NCI-H2081 treated with DMSO at 0.1 percent for 48 hours (cell line): ENCODE measurements around the gene LAMA2.
"Not testable (repeated sequence)": the region's sequence is repeated elsewhere in the genome, so short reads cannot be mapped to it uniquely, and the experiment has no call there.

Experiments used
- DNase-seq: peaks from one replicate; lab custom pipeline; 2025; lab: John Stamatoyannopoulos, UW

LAMA2 gene

DNA sequence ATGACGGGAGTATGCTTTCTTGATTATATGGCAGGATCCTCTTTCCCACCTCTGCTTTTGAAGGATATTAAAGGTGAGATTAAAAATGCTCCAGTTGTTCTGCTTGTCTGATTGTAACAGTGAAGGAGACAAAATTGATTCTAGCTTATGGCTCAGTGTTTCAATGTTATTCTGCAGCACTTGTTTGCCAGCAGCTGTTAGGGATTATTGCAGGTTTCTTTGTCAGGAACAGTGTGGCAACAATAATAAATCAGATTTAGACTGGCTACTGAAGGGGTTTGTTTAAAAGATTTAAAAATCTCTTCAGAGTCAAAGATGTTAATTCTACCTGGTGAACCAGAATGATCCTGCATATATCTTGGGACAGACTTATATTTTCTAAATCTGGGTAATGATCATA, 126.9 kb downstream of the LAMA2 start:
- DNase-seq, result no peak

DNA sequence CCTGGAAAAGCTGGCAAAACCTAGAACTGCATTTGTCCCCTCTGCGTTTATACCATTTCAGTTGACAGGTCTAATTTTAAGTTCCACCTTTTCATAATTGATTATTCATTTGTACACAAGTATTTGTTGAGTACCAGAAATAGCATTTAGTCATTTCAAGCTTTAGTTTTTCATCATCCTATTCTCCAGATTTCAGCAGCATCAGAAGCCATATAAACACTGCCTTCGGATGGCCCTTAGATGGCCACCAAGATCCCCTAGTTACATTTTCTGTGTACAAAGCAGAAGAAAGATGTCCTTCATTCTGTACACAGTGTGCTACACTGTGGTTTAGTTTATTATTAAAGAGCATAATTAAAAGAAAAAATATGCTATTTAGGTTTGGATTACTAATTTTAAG, 131.4 kb downstream of the LAMA2 start:
- DNase-seq, result no peak

DNA sequence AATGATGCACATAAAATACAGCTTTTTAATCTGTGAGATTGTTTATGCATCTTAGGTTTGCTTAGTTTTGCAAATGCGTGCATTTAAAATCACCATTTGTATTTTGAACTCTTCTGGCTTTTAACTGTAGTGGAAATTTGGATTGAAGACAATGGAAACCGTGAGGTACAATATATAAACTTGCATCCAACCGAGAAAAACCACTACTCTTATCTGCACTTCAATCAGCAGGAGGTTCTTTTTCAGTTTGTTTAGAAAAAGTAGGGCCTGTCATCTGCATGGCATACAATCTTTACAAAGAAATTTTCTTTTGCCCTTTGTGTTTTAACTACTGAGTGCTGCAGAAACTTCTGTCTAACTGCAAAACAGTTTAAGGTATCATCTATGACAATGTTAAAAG, 132.8 kb downstream of the LAMA2 start:
- DNase-seq, result no peak

DNA sequence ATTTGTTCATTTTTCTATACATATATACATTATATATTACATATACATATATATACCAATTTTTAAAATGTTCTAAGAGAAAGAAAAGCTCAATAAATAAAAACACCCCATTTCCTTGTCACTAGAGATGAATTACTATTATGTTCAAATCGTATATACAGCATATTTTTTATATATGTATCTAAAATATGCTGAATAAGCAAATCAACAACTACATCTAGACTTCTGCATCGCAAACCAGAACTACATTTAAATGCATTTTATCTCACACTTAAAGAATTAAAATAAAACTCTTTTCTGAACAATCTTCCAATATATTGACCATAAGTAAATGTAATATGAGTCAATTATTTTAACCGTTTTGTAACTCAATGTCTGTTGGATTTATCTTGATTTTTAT, 133.9 kb downstream of the LAMA2 start:
- DNase-seq, result no peak

DNA sequence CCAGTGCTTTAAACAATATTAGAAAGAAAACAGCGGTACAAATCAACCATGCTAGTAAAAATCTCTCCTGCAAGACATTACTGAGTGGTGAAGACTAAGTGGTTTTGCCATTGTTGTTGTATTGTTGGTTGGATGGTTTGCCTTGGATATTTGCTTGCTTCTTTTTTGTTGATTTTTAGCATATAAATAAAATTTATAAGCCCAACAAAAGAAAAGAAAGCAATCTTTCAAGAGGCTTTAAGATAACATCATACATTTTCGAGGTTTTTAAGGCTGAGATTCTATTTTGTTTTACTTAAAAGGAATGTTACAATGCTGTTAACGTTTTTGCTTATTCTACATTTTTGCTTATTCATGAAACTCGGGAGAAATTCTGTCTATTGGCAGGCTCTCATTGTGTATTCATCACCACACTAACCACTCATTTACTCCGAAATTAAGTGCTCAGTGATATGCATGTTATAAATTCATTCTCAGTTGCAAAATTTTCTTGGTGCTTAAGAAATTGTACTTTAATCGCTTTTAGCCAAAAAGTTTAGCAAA, 139.1 kb downstream of the LAMA2 start:
- no peak for DNase-seq

DNA sequence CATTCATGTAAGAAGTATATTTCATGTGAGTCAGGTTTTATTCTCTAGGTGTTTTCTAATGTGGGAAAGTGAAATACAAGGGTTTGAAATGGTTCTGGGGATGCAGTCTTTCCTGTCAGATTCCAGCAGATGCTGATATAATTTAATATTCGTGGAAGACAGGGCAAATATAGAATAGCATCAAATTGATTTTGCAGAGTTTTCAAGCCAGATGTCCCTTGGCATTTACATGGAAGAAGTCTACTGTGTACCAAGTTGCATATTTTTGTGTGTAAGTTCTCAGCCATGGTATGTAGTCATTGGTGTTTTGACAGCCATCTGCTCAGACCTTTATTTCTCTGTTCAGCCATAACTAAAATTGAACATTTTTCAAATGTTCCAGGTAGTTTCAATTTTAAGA, 143.7 kb downstream of the LAMA2 start:
- DNase-seq, result no peak

DNA sequence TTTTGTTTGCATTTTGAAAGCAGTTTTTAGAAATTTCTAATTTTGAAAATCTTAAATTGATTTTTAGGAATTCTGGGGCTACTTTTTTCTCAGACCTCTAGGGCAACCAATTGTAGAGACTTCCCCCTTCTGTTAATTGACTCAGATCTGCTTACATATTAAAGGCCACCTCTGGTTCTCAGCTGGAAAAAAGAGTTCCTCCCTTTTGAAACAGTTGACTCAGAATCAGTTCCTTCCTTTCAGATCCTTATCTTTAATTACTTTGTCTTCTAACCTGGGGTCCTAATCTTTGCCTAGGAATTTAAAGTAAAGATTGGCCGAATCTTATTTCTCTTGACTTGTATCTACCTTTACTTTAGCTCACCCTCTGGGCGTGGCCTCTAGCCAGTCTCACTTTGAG, 146.8 kb downstream of the LAMA2 start:
- no peak for DNase-seq

DNA sequence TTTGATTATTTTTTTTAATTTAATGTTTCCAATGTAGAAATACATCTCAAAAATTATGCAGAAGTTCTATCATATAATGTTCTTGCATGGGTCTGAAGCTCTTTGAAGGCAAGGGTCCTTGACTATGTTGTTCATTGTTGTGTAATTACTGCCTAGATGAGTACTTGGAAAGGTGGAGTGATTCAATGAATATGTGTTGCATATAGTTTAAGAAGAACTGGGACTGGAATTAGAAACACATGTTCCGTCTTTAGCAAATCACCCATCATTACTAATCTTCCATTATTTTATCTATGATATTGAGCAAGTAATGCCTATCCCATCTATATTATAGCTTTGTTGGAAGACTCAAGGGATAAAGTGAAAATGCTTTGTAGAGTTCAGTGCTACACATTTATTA, 147.3 kb downstream of the LAMA2 start:
- no peak for DNase-seq

DNA sequence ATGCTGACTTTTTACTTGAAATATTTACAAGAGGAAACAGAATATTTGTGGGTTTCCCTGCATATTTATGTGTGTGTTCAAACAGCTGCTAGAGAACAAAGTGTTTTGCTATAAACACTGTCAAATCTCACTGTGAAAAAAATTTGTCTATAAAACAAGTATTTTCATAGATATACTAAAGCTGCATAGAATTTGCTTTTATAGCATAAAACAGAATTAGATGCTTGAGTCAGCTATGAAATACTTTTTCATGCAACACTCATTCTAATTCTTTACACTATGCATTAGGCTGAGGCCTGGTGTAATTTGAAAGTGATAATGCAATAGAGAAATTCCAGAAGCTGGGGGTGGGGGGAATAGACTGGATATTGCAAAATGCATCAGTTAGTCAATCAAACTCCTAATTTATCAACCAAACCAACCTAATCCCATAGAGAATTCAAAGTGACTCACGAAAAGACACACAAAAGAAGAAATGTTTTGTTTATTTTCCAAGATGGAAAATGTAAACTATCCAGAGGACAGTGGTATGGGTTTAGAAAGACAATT, 148.2 kb downstream of the LAMA2 start:
- no peak for DNase-seq

DNA sequence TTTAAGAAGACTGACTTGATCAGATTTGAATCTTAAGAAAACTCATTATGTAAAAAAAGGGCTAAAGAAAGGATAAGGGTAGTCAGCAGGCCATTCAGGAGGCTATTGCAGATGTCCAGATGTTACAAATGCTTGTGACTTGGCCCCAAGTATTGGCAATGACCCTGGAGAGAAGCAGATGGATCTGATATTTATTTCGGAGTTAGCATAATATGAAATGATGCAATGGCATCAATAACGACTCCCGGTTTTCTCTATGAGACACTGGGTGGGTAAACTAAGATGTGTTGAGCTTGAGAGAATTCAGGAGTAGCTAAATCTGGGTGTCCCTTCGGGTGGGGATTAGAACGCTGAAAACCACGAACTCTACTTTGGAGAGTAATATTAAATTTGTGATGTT, 149.7 kb downstream of the LAMA2 start:
- DNase-seq, result no peak

DNA sequence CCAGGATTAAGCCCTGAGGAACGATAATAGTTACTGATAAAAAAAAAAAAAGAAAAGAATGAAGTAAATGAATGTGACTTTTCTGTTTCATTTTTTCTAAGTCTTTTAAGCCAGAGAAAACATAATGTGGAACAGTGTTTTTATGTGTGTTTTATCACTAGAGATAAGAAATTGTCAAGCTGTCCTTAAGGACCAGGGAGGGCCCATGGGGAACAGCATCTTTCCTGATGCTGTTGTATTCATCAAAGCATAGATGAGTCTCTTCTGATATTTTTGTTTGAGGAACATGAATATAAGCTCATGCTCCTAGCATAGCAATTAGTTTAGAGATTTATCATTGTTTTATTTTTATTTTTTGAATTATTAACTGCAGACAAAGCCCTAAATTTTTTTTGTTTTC, 150.2 kb downstream of the LAMA2 start:
- no peak for DNase-seq

DNA sequence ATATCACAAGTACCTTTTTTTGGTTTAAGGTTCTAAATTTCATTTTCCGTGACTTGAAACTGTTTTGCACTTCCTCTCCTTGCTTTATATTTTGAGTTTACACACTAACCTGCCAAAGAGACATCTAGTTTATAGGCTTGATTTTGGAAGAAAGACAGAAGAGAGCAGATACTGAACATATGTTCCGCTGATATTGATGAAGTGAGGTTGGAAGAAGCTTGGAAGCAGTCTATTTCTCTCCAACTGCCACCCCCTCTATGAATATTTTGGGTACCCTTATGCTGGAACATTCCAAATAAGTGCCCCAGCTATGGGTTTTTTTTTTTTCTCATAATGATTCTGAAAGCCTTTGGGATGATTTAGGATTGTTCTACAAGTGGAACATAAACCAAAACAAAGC, 150.6 kb downstream of the LAMA2 start:
- no peak for DNase-seq

DNA sequence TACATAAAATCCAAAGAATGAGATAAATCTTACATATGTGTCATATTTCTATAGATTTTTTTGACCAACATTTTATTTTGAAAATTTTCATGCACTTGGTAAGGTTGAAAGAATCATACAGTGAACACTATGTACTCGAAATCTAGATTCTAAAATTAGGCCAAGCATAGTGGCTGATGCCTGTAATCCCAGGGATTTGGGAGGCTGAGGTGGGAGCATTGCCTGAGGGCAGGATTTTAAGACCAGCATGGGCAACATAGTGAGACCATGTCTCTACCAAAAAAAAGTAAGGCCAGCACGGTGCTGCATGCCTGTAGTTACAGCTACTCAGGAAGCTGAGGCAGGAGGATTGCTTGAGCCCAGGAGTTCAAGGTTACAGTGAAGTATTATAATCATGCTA, 158.6 kb downstream of the LAMA2 start:
- DNase-seq, result no peak

DNA sequence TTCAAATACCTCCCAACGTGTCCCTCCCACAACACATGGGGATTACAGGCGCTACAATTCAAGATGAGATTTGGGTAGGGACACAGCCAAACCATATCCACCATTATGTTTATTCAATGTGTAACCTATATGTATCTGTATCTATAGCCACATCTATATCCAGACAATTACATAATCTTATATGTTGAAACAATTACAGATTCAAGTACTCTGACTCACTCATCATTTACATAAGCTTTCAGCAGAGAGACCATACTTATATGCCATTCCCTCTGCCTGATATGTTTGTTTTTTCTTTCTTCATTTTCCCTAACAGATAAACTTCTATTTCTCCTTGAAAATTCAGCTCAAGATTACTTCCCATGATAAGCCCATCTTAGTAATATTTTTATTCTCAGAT, 163.6 kb downstream of the LAMA2 start:
- no peak for DNase-seq

DNA sequence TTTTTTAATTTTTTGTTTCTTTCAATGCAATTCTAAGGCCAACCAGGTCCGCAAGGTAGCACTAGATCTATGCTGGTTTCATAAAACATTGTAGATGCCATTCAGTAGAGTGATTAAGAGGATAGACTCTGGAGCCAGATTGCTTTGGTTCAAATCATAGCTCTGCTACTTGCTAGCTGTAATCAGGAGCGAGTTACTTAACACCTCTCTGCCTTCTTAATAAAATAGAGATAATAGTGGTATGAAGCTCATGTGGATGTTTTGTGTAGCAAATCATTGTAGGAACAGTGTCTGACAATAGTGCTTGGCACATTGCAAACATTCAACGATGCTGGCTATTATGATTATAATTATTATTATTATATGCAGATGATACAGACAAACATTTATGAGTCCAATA, 164.9 kb downstream of the LAMA2 start:
- no peak for DNase-seq

DNA sequence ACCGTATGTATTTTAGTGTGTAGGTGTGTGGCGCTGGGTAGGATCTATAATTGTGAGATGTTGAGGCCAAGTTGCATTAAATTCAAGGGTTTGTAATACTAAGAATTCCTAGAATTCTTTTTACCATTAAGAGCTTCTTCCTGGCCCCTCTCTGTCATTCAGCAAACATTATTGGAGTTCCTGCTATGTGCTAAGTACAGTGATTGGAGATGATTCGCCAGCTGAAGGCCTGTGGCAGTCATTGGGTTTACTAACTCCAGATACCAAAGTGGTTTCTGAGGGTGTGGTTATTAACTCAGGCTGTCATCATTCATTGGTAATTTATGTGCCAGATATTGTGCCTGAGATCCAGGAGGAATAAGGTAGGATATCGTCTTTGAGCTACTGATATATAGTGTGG, 167.1 kb downstream of the LAMA2 start:
- no peak for DNase-seq

DNA sequence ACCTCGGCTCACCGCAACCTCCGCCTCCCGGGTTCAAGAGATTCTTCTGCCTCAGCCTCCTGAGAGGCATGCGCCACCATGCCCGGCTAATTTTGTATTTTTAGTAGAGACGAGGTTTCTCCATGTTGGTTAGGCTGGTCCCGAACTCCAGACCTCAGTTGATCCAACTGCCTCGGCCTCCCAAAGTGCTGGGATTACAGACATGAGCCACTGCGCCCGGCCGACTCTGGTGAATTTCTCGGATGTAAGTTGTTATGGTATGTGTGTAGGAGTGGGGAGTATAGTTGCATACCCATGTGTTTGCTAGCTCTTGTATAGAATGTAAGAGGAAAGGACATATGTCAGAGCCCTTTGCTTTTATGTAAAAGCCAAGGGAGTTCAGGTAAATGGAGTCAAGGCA, 170.2 kb downstream of the LAMA2 start:
- DNase-seq, result not testable (repeated sequence)

DNA sequence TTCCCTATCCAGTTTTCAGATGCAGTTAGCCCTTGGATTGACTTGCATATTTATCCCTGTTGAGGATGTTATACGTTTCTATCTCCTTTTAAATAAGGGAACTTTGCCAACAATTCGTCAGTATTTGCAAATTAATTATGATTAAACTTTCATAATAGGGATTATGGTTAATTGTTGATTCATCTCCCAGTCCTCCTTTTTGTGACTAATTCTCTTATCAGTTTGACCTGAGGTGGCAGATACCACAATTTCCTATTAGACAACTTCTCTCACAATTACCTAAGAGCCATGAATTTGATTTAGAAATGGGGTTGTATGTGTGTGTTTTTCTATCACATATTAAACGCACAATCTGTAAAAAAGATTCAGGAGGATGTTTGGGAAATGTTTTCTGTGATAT, 172.9 kb downstream of the LAMA2 start:
- DNase-seq, result no peak

DNA sequence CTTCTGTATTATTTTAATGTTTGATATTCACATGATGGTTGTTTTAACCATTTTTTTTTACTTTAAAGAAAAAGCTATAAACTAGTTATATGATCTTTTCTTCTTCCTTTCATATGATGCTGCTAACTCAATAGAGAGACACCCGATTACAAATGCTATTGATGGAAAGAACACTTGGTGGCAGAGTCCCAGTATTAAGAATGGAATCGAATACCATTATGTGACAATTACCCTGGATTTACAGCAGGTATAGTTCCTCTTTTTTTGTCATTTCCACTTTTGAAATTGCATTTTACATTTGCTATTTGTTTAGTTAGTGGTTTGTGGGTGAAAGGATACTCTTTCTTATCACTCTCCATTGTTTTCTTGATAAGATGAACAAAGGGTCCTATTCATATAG, 176.7 kb downstream of the LAMA2 start:
- DNase-seq, result no peak

DNA sequence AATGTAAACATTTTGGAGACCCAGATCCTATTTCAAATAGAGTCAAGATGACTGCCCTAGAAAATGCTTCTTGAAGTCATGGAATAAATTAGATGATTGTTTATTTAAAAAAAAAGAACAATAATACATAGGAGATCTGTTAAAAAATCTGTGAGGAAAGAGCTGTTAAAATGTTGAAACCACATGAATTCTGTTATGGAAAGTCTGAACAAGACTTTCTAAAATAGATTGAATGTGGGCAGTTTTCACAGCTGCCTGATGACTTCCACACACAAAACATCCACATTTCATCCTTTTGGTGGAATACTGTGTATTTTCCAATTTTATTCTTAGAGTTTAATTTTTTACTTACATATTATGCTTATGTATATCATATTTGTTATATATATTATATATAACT, 186.1 kb downstream of the LAMA2 start:
- DNase-seq, result no peak

DNA sequence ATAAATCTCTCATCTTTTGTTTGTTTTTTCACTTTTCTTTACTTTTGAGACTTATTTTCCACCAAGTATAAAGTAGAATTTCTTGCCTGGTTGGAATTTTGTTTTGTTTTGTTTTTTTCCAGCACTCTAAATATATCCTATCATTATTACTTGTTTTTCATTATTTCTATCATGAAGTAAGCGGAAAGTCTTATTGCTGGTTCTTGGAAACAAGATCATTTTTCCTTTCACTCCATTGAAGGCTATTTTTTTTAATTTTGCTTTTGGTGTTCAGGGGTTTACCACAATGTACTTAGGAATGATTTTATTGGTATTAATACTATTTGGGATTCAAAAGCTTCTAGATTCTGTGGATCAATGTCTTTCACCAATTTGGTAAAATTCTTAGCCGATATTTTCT, 190.1 kb downstream of the LAMA2 start:
- no peak for DNase-seq

DNA sequence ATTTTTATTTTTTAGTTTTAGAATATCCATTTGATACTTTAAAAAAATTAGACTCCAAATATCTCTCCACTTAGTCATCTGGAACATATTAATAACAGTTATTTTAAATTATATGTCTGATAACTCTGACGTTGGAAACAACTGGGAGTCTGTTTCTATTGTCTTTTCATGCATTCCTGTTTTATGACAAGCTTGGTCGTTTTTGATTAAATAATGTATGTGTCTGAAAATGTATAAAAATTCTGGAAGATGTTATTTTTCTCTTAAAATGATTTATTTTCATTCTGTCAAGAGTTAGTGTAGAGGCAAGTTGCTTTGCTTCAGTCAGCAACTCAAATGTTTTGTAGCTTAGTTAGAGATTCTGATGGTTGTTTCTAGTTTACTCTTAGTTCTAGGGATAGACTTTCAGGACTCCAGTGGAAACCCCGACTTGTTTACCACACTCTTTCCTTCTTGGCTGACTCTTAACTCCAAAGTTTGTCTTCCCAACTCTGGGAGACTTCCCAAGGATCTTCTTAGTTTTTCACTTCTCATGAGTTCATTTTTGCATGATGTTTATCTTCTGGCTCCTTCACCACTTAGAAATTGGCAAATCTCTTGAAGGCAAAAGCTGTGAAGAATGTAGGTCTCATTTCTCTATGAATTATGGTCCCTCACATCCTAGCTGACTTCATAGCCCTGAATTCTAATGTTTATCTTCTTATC, 190.9 kb downstream of the LAMA2 start:
- no peak for DNase-seq

DNA sequence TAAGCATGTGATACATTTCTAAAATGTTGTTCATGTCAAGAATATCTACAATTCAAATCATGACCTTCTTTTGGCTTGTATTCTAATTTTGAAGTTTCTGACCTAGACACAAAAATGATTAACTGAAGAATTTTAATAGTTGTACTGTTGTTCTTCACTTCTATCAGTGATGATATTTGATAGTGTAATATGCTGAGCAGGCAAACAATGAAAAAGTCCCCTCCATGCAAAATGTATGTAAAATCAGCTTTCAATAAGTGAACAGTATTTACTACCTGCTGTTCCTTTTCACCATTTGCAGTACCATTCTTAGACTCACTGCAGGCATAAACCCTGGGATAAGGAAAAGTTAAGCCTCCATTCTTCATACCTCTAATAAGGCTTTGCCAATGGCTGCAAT, 201.5 kb downstream of the LAMA2 start:
- no peak for DNase-seq

DNA sequence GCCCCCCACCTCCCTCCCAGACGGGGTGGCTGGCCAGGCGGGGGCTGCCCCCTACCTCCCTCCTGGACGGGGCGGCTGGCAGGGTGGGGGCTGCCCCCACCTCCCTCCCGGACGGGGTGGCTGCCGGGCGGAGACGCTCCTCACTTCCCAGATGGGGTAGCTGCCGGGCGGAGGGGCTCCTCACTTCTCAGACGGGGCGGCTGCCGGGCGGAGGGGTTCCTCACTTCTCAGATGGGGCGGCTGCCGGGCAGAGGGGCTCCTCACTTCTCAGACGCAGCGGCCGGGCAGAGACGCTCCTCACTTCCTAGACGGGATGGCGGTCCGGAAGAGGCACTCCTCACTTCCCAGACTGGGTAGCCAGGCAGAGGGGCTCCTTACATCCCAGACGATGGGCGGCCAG, 205.5 kb downstream of the LAMA2 start:
- not testable (repeated sequence) for DNase-seq
